Activated naive CD8-positive, alpha-beta T cell (primary cell): Measurements from ENCODE around the gene RPS6KC1.
"Not testable (repeated sequence)": the region's sequence is repeated elsewhere in the genome, so short reads cannot be mapped to it uniquely, and the experiment has no call there.

ENCODE experiments used
- H3K27ac Mint-ChIP-seq: one replicate; pipeline ENCODE4 v1.8.0; 2021; ENCODE audit warnings: mixed read lengths
- H3K27me3 Mint-ChIP-seq: one replicate; pipeline ENCODE4 v1.8.0; 2021; ENCODE audit warnings: mixed read lengths
- H3K36me3 Mint-ChIP-seq: one replicate; pipeline ENCODE4 v1.8.0; 2021; ENCODE audit warnings: mixed read lengths
- H3K4me1 Mint-ChIP-seq: one replicate; pipeline ENCODE4 v1.8.0; 2021; ENCODE audit warnings: low read depth, mixed read lengths
- H3K4me3 Mint-ChIP-seq: one replicate; pipeline ENCODE4 v1.8.0; 2021; ENCODE audit warnings: mild to moderate bottlenecking, mixed read lengths
- H3K9me3 Mint-ChIP-seq: one replicate; pipeline ENCODE4 v1.8.0; 2021; ENCODE audit warnings: low read depth, mixed read lengths

RPS6KC1 gene

GRCh38 chr1:213110349-213111300 is 59.6 kb downstream of the RPS6KC1 start:
- H3K4me3 Mint-ChIP-seq = no peak overlapping the region

GRCh38 chr1:213111502-213111901 is 60.5 kb downstream of the RPS6KC1 start:
- H3K27me3 Mint-ChIP-seq = no peaks in the 10 kb centered on the region
- H3K4me3 Mint-ChIP-seq = no peak overlapping the region
- H3K4me1 Mint-ChIP-seq = peaks cover 20% of the 10 kb centered on the region
- H3K9me3 Mint-ChIP-seq = peaks cover 3% of the 10 kb centered on the region
- H3K27ac Mint-ChIP-seq = no peak overlapping the region
- H3K36me3 Mint-ChIP-seq = peaks cover 8% of the 10 kb centered on the region

More at GRCh38 chr1:213110349-213111300, 59.6 kb downstream of the RPS6KC1 start:
- peaks cover 20% of the 10 kb centered on the region for H3K4me1 Mint-ChIP-seq
- H3K27me3 Mint-ChIP-seq = no peaks in the 10 kb centered on the region
- peaks cover 3% of the 10 kb centered on the region for H3K9me3 Mint-ChIP-seq
- H3K36me3 Mint-ChIP-seq = peaks cover 11% of the 10 kb centered on the region
- H3K27ac Mint-ChIP-seq = no peak overlapping the region

GRCh38 chr1:213112723-213113122 is 61.7 kb downstream of the RPS6KC1 start:
- not testable (repeated sequence) for H3K27me3 Mint-ChIP-seq, H3K27ac Mint-ChIP-seq, H3K36me3 Mint-ChIP-seq, H3K9me3 Mint-ChIP-seq, H3K4me3 Mint-ChIP-seq
- peaks cover 20% of the 10 kb centered on the region for H3K4me1 Mint-ChIP-seq

- not testable (repeated sequence) for H3K9me3 Mint-ChIP-seq, H3K27ac Mint-ChIP-seq, H3K4me1 Mint-ChIP-seq, H3K27me3 Mint-ChIP-seq, H3K36me3 Mint-ChIP-seq, H3K4me3 Mint-ChIP-seq
Observed at GRCh38 chr1:213117699-213118180, 66.7 kb downstream of the RPS6KC1 start.

GRCh38 chr1:213119794-213120193 is 68.8 kb downstream of the RPS6KC1 start:
- Mint-ChIP-seq H3K9me3 (no peaks in the 10 kb centered on the region), H3K4me3 (no peak overlapping the region), H3K36me3 (peaks cover 3% of the 10 kb centered on the region), H3K27ac (no peak overlapping the region), H3K27me3 (no peaks in the 10 kb centered on the region), H3K4me1 (no peaks in the 10 kb centered on the region)

GRCh38 chr1:213120386-213120785 is 69.3 kb downstream of the RPS6KC1 start:
- Mint-ChIP-seq H3K27me3 (no peaks in the 10 kb centered on the region), H3K4me3 (no peak overlapping the region), H3K9me3 (no peaks in the 10 kb centered on the region), H3K4me1 (no peaks in the 10 kb centered on the region), H3K27ac (no peak overlapping the region), H3K36me3 (peaks cover 3% of the 10 kb centered on the region)

- H3K9me3 Mint-ChIP-seq = no peaks in the 10 kb centered on the region
- H3K27me3 Mint-ChIP-seq = no peaks in the 10 kb centered on the region
- H3K36me3 Mint-ChIP-seq = peaks cover 3% of the 10 kb centered on the region
- no peak overlapping the region for H3K27ac Mint-ChIP-seq
- no peak overlapping the region for H3K4me3 Mint-ChIP-seq
- H3K4me1 Mint-ChIP-seq = no peaks in the 10 kb centered on the region
Observed at GRCh38 chr1:213120961-213121360, 69.9 kb downstream of the RPS6KC1 start.

DNA sequence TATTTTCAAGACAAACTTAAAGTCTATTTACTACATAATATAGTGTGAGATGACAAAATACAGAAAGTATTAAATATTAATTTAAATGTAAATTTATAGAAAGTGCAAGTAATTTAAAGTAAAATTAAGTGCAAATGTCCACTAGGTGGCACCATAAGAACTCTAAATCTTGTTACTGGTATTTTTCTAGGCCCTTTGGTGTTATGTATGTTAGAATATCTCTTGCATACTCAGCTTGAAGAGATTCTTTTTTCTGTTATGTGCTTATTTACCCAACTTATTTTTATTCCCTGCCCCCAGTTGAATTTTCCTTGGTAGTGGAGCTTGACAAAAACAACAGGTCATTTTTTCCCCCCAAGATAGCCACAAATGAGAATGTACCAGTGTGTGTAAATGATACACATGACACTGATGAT is 71.5 kb downstream of the RPS6KC1 start:
- Mint-ChIP-seq H3K36me3 (peaks cover 3% of the 10 kb centered on the region), H3K4me3 (no peak overlapping the region), H3K9me3 (no peaks in the 10 kb centered on the region), H3K27me3 (no peaks in the 10 kb centered on the region), H3K4me1 (no peaks in the 10 kb centered on the region), H3K27ac (no peak overlapping the region)

- Mint-ChIP-seq H3K9me3 (no peaks in the 10 kb centered on the region), H3K27me3 (no peaks in the 10 kb centered on the region), H3K4me1 (no peaks in the 10 kb centered on the region), H3K36me3 (peaks cover 3% of the 10 kb centered on the region), H3K27ac (no peak overlapping the region), H3K4me3 (no peak overlapping the region)
Observed at GRCh38 chr1:213123087-213123486, 72.0 kb downstream of the RPS6KC1 start.

DNA sequence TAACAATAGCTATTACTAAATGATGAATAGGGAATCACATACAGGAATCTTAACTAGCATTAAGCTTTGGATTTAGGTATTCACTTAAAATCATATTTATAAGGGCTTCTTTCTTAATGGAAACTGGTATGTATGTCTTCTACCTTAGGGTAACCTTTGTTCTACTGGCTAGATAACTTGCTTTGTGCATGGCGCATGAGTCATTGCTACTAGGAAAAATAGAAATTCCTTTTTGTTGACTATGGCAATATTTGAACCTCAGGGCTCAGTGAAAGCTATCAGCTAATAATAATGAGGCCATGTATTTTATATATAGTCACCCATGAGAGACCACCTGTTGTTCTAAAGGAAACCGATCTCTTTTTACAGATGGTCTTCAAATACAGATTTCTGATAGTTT is 72.5 kb downstream of the RPS6KC1 start:
- Mint-ChIP-seq H3K9me3 (no peaks in the 10 kb centered on the region), H3K27me3 (no peaks in the 10 kb centered on the region), H3K4me3 (no peak overlapping the region), H3K27ac (no peak overlapping the region), H3K36me3 (peaks cover 3% of the 10 kb centered on the region), H3K4me1 (no peaks in the 10 kb centered on the region)

GRCh38 chr1:213124590-213124989 is 73.5 kb downstream of the RPS6KC1 start:
- H3K9me3 Mint-ChIP-seq = no peaks in the 10 kb centered on the region
- no peaks in the 10 kb centered on the region for H3K27me3 Mint-ChIP-seq
- H3K4me1 Mint-ChIP-seq = no peaks in the 10 kb centered on the region
- no peak overlapping the region for H3K4me3 Mint-ChIP-seq
- H3K36me3 Mint-ChIP-seq = peaks cover 3% of the 10 kb centered on the region
- no peak overlapping the region for H3K27ac Mint-ChIP-seq

DNA sequence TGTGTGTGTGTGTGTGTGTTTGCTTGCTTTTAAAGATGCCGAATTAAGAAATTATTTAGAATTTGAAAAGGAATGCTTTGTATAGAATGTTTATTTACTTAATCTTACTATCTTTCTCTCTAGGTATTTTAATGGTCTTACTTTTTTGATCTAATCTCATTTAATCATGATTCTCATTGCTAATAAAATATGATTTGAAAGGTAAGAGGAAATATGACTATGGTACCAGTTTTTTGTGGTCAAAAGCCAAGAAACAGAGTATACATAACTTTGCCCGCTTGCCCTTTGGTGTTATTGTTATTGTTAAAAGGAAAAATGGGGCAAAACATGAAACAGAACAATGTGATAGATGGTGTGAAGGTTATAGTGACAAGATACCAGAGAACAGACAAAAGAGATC is 74.6 kb downstream of the RPS6KC1 start:
- peaks cover 3% of the 10 kb centered on the region for H3K36me3 Mint-ChIP-seq
- no peak overlapping the region for H3K4me3 Mint-ChIP-seq
- H3K27ac Mint-ChIP-seq = no peak overlapping the region
- H3K9me3 Mint-ChIP-seq = no peaks in the 10 kb centered on the region
- no peaks in the 10 kb centered on the region for H3K4me1 Mint-ChIP-seq
- H3K27me3 Mint-ChIP-seq = no peaks in the 10 kb centered on the region

DNA sequence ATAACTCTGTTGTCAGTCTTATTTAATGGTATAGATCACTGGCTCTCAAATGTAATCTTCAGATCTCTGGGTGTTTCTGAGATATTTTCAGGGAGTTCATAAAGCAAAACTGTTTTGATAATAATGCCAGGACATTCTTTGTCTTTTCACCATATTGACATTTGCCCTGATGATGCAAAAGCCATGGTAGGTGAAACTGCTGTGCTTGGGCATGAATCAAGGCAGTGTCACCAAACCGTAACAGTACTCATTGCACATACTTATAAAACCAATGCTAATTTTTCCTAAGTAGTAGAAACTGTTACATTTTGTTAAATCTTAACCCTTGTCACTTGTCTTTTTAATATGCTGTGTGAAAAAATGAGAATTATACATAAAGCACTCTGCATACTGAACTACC is 76.0 kb downstream of the RPS6KC1 start:
- Mint-ChIP-seq H3K27me3 (no peaks in the 10 kb centered on the region), H3K4me1 (no peaks in the 10 kb centered on the region), H3K36me3 (peaks cover 3% of the 10 kb centered on the region), H3K4me3 (no peak overlapping the region), H3K9me3 (no peaks in the 10 kb centered on the region), H3K27ac (no peak overlapping the region)

GRCh38 chr1:213131851-213132655 is 81.0 kb downstream of the RPS6KC1 start:
- H3K36me3 Mint-ChIP-seq = peaks cover 8% of the 10 kb centered on the region
- H3K4me3 Mint-ChIP-seq = no peak overlapping the region
- no peaks in the 10 kb centered on the region for H3K27me3 Mint-ChIP-seq
- H3K4me1 Mint-ChIP-seq = no peaks in the 10 kb centered on the region
- no peaks in the 10 kb centered on the region for H3K9me3 Mint-ChIP-seq
- H3K27ac Mint-ChIP-seq = no peak overlapping the region

GRCh38 chr1:213135572-213135971 is 84.5 kb downstream of the RPS6KC1 start:
- peaks cover 26% of the 10 kb centered on the region for H3K36me3 Mint-ChIP-seq
- H3K9me3 Mint-ChIP-seq = peaks cover 12% of the 10 kb centered on the region
- no peaks in the 10 kb centered on the region for H3K27me3 Mint-ChIP-seq
- H3K27ac Mint-ChIP-seq = no peak overlapping the region
- no peak overlapping the region for H3K4me3 Mint-ChIP-seq
- peaks cover 8% of the 10 kb centered on the region for H3K4me1 Mint-ChIP-seq
